K562 (cell line): ENCODE measurements around the gene LTBP2. TPM values are rescaled to one million over a fixed set of nuclear protein-coding genes. Genes with fewer than 3 reads are reported as not detected.

Experiments
- ATAC-seq: fragments of 200-7000 bp; cut with Tn5 transposase; 3 replicates; pipeline ENCODE4 v1.9.1; 2020; ENCODE audit warnings: moderate library complexity
- BruUV-seq: library from RNA; stranded (reverse); fragments of 400-500 nt; replicated peaks from 2 replicates; lab custom pipeline; 2021; lab: Mats Ljungman, UMichigan
- CTCF ChIA-PET: fragments of 300-600 bp; formaldehyde crosslinking; extraction: SDS; loops from one replicate; lab custom pipeline; 2021; ENCODE audit warnings: low intra/inter-chr PET ratio; lab: Yijun Ruan, JAX
- POLR2A ChIA-PET: fragments of 300-600, 350-650 bp; sonication (Branson Sonifier 250); formaldehyde crosslinking; extraction: SDS; loops from one replicate; lab custom pipeline; 2021; ENCODE audit warnings: antibody characterized with exemption, inconsistent platforms; lab: Yijun Ruan, JAX
- DNase-seq, 4 experiments: peaks; one replicate each; pipeline versions ENCODE4 v3.0.0 to v3.0.0-alpha.2; 2011 to 2018; ENCODE audit warnings: low spot score in 3 of 4, mixed read lengths in 3 of 4; ENCODE audit errors: extremely low read depth in 1 of 4
- FAIRE-seq: peaks from 2 replicates; lab custom pipeline; 2011; peaks lifted over from hg19 to GRCh38; lab: Jason Lieb, UNC
- H2AFZ ChIP-seq: 2 replicates; pipeline ENCODE4 v1.6.0; 2011; ENCODE audit warnings: low read depth, low read length, control low read depth, inconsistent platforms
- H3K27ac ChIP-seq: fragments of 200-600 bp; 3 replicates; pipeline ENCODE4 v1.8.0; 2011; ENCODE audit warnings: low read depth, mild to moderate bottlenecking, control low read depth, inconsistent platforms, low read length, moderate library complexity, mixed read lengths; ENCODE audit errors: extremely low read depth
- H3K27me3 ChIP-seq, 2 experiments: fragments of 300-600 bp in 1 of 2; 2 replicates in 1 of 2; 3 replicates in 1 of 2; pipeline versions ENCODE4 v1.6.0 to v1.8.0; 2011; ENCODE audit warnings: inconsistent platforms in 2 of 2, low read length in 2 of 2, mild to moderate bottlenecking in 1 of 2, mixed read lengths in 1 of 2, moderate library complexity in 1 of 2; ENCODE audit not compliant: control insufficient read depth in 2 of 2, insufficient read depth in 2 of 2
- H3K36me3 ChIP-seq: fragments of 300-600 bp; 3 replicates; pipeline ENCODE4 v1.8.0; 2011; ENCODE audit warnings: mild to moderate bottlenecking, low read length, inconsistent platforms; ENCODE audit not compliant: control insufficient read depth, insufficient read depth
- H3K4me1 ChIP-seq, 2 experiments: fragments of 200-600 bp in 1 of 2; replicated peaks in 1 of 2; 2 replicates in 1 of 2; 3 replicates in 1 of 2; pipeline versions ENCODE4 v1.5.1 to v1.8.0; 2011; ENCODE audit warnings: inconsistent platforms in 2 of 2, low read length in 2 of 2, mild to moderate bottlenecking in 1 of 2, mixed read lengths in 1 of 2, moderate library complexity in 1 of 2; ENCODE audit not compliant: control insufficient read depth in 2 of 2, insufficient read depth in 2 of 2
- H3K4me2 ChIP-seq: 2 replicates; pipeline ENCODE4 v1.6.1; 2011; ENCODE audit warnings: low read length, control low read depth, inconsistent platforms, mixed read lengths; ENCODE audit not compliant: insufficient read depth
- H3K4me3 ChIP-seq: fragments of 200-600 bp; sonication (generic), shearing (Covaris generic); 2 replicates; pipeline ENCODE4 v1.5.1; 2016; ENCODE audit warnings: control low read depth, inconsistent platforms
- H3K79me2 ChIP-seq: fragments of 200-600 bp; 3 replicates; pipeline ENCODE4 v1.8.0; 2011; ENCODE audit warnings: low read length, inconsistent platforms; ENCODE audit not compliant: control insufficient read depth, insufficient read depth
- H3K9ac ChIP-seq, 2 experiments: 2 replicates each; pipeline versions ENCODE4 v1.6.0 to v1.6.1; 2011; ENCODE audit warnings: low read depth in 2 of 2, low read length in 2 of 2, control low read depth in 1 of 2, inconsistent platforms in 1 of 2, mild to moderate bottlenecking in 1 of 2, mixed read lengths in 1 of 2; ENCODE audit not compliant: insufficient read depth in 1 of 2
- H3K9me1 ChIP-seq: one replicate; pipeline ENCODE4 v1.6.0; 2011; ENCODE audit warnings: inconsistent platforms, mild to moderate bottlenecking, low read length, moderate library complexity; ENCODE audit not compliant: control insufficient read depth, insufficient read depth
- H3K9me3 ChIP-seq: replicated peaks from 2 replicates; pipeline ENCODE4 v1.5.1; 2011; ENCODE audit warnings: low read depth, low read length, inconsistent platforms; ENCODE audit not compliant: control insufficient read depth, insufficient read depth
- H4K20me1 ChIP-seq: replicated peaks from 2 replicates; pipeline ENCODE4 v1.6.1; 2011; ENCODE audit warnings: low read length, inconsistent platforms, mixed read lengths; ENCODE audit not compliant: control insufficient read depth, insufficient read depth
- ATF7 ChIP-seq: fragments of 450-650 bp; IDR thresholded peaks from 2 replicates; pipeline ENCODE4 v1.7.1; 2014; ENCODE audit warnings: mild to moderate bottlenecking, moderate library complexity
- E2F8 ChIP-seq: fragments of 450-650 bp; IDR thresholded peaks from 2 replicates; pipeline ENCODE4 v1.7.1; 2018; ENCODE audit warnings: mild to moderate bottlenecking, low read depth; ENCODE audit not compliant: partially characterized antibody
- FOXK2 ChIP-seq, 2 experiments: fragments of 450-650 bp; IDR thresholded peaks in 1 of 2; conservative IDR thresholded peaks in 1 of 2; 2 replicates each; pipeline ENCODE4 v1.6.1; 2016; ENCODE audit warnings: low read depth in 2 of 2, mild to moderate bottlenecking in 1 of 2
- OTX1 ChIP-seq: fragments of 450-650 bp; formaldehyde crosslinking; IDR thresholded peaks from 2 replicates; pipeline ENCODE4 v1.4.0; 2022; ENCODE audit warnings: mild to moderate bottlenecking
- RFX7 ChIP-seq: fragments of 250-450 bp; sonication (Bioruptor Pico); IDR thresholded peaks from 2 replicates; pipeline ENCODE4 v1.5.1; 2021; ENCODE audit warnings: mild to moderate bottlenecking
- SMAD2 ChIP-seq: fragments of 150-350 bp; IDR thresholded peaks from 2 replicates; pipeline ENCODE4 v1.6.1; 2014; ENCODE audit warnings: low read depth, mild to moderate bottlenecking, low read length
- TCF3 ChIP-seq: sonication (generic); formaldehyde crosslinking; IDR thresholded peaks from 2 replicates; pipeline ENCODE4 v1.4.0; 2020; ENCODE audit warnings: mild to moderate bottlenecking, missing genetic modification reagents
- ZKSCAN8 ChIP-seq: fragments of 200-800 bp; sonication (Bioruptor generic); IDR thresholded peaks from 2 replicates; pipeline ENCODE4 v1.6.1; 2016; ENCODE audit warnings: missing genetic modification characterization, missing compliant biosample characterization
- ZNF668 ChIP-seq: fragments of 250-450 bp; sonication (Bioruptor Pico); IDR thresholded peaks from 2 replicates; pipeline ENCODE4 v1.8.0; 2022; ENCODE audit warnings: mild to moderate bottlenecking, inconsistent platforms
- ZNF696 ChIP-seq: fragments of 250-450 bp; sonication (Bioruptor Pico); conservative IDR thresholded peaks from 2 replicates; pipeline ENCODE4 v1.4.0; 2020; ENCODE audit warnings: mild to moderate bottlenecking, moderate library complexity
- WGBS: fragments of 100-300 bp; shearing (Covaris generic); methylation state at CpG from one replicate; pipeline ENCODE4 v1.1.6; 2016; ENCODE audit warnings: low coverage, mixed read lengths; ENCODE audit not compliant: insufficient coverage; ENCODE audit errors: missing lambda C conversion rate; 5-methylcytosine and 5-hydroxymethylcytosine counted together
- in situ Hi-C: fragments of 300-500 bp; cut with MboI; formaldehyde crosslinking; loops from 4 replicates; pipeline ENCODE4 v1.15.0; 2018; ENCODE audit warnings: inconsistent platforms, mixed read lengths
- intact Hi-C: fragments of 100-400 bp; cut with micrococcal nuclease; formaldehyde crosslinking; loops from 2 replicates; pipeline ENCODE4 v1.14.2; 2022
- polyA plus RNA-seq, 8 experiments: library from polyadenylated mRNA; depleted of rRNA in 4 of 8; stranded (reverse) in 5 of 8; unstranded in 3 of 8; fragments of >200 nt; fragmentation: Nextera tagmentation in 2 of 8; fragmentation: Illumina TruSeq in 1 of 8; extraction: Ambion mirVana in 2 of 8; extraction: Trizol in 1 of 8; gene quantifications; 2 replicates each; pipeline versions ENCODE4 v1.2.1 to v1.2.3, GENCODE V29; 2011 to 2014; ENCODE audit warnings: inconsistent platforms in 1 of 8, missing spikeins in 1 of 8
- total RNA-seq, 7 experiments: library from RNA; depleted of rRNA in 6 of 7; stranded (reverse); fragments of >200 nt in 6 of 7; fragmentation: Illumina TruSeq in 2 of 7; extraction: Trizol in 2 of 7; gene quantifications; 2 replicates each; pipeline versions ENCODE4 v1.2.1 to v1.2.3, GENCODE V29; 2011 to 2021; ENCODE audit warnings: low replicate concordance in 1 of 7
- TF ChIP-seq, protein P1 (sequence below): fragments of 450-650 bp; conservative IDR thresholded peaks from 2 replicates; pipeline ENCODE4 v1.6.1; 2016; ENCODE audit warnings: missing genetic modification characterization, low read depth, mild to moderate bottlenecking, control low read depth, missing compliant biosample characterization

LTBP2 gene
- total and polyA plus RNA-seq, 9 of the 15 experiments (the other 6 are each of a cell fraction or from before 2014, with no cell fraction given) = under 0.01 to 0.18 (median 0.03) TPM; not detected in 3

GRCh38 chr14:74656964-74657363, 44.9 kb upstream of the LTBP2 start (continued):
- TF ChIP-seq ZNF668 (CRISPR knock-in tag) (no peak), ZNF696 (no peak), SMAD2 (no peak)
- TF ChIP-seq, all 486 proteins: peak for 0

DNA sequence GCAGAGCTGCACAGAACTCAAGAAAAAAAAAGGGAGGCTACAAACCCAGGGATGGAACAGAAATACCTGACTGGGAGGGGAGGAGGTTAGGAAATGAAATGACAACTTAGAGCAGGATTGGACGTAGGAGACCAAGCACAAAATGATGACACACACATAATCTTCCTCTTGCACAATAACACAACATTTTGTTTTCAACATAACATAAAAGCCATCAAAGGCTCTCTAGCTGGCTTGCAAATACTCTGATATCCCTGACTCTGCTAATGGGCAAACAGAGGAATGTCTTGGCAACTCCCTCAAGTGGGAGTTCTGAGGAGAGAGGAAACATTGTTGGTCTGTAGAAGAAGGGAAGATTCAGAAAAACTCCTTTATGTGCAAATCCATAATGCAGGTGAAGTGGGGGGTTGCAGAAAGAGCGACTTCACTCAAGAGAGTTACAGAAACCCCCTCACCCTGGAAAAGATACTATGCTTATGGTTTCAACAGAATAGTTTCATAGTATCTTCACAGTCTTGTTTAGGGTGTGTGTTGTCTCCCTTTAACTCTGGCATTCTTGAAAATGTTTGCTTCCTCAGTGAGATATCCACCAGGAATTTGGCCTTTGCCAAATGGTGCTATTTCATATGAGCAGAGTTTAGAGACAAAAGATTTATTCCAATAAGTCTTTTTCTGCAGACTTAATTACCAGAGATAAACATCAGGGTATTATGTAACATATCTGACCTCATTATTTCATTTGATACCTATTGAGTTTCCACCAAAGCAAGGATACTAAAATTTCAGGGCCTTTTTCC, 43.8 kb upstream of the LTBP2 start:
- no peak overlapping the region for H3K27ac ChIP-seq
- FAIRE-seq (no peak), DNase-seq (no peak), ATAC-seq (no peak)
- CTCF ChIA-PET = no interaction called here
- no peak overlapping the region for H3K4me3 ChIP-seq
- no TSS peak for BruUV-seq
- in situ Hi-C loops (no loop called here), intact Hi-C loops (no loop called here)
- H3K4me2 ChIP-seq = no peak overlapping the region
- no peak overlapping the region for H3K9ac ChIP-seq
- no peaks in the 10 kb centered on the region for H3K9me3 ChIP-seq
- H3K36me3 ChIP-seq = peaks cover 3% of the 10 kb centered on the region; the same call in 2 of the 3 replicates
- H3K79me2 ChIP-seq = no peaks in the 10 kb centered on the region
- peaks cover 0 to 11% of the 10 kb centered on the region in 2 experiments; a peak in 2 of 5 replicates for H3K4me1 ChIP-seq
- POLR2A ChIA-PET = interaction anchor here (1.3 kb wide), 1 partner anchor 11 kb away, joined by 4 read pairs; no protein-coding TSS in a partner anchor
- peaks cover 3% of the 10 kb centered on the region for H3K9me1 ChIP-seq
- no peaks in the 10 kb centered on the region for H4K20me1 ChIP-seq
- 75% methylated on average over 2 of the region's 2 CpGs for WGBS
- no peaks in the 10 kb centered on the region for H3K27me3 ChIP-seq
- no peak overlapping the region for H2AFZ ChIP-seq
- TF ChIP-seq ZKSCAN8 (no peak), E2F8 (no peak), TCF3 (CRISPR knock-in tag) (no peak), RFX7 (CRISPR knock-in tag) (no peak), OTX1 (no peak), ATF7 (no peak), FOXK2 (conservative IDR thresholded peaks at IDR 0.05 in 1 of 2, IDR thresholded peaks at IDR 0.05 in 1 of 2; ENCODE audit: low read depth in 2 of 2) (no peak)
- TF ChIP-seq, protein P1, sequence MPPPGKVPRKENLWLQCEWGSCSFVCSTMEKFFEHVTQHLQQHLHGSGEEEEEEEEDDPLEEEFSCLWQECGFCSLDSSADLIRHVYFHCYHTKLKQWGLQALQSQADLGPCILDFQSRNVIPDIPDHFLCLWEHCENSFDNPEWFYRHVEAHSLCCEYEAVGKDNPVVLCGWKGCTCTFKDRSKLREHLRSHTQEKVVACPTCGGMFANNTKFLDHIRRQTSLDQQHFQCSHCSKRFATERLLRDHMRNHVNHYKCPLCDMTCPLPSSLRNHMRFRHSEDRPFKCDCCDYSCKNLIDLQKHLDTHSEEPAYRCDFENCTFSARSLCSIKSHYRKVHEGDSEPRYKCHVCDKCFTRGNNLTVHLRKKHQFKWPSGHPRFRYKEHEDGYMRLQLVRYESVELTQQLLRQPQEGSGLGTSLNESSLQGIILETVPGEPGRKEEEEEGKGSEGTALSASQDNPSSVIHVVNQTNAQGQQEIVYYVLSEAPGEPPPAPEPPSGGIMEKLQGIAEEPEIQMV (tag) = no peak
